GM10248 (cell line): ENCODE data around the gene PDZD4.
A peak's percentile ranks its signal among the peaks of the same experiment; 100 is the strongest.

Experiments used
- CTCF ChIA-PET: fragments of 300-600 bp; sonication (Branson Sonifier 250); formaldehyde crosslinking; extraction: SDS; loops from one replicate; lab custom pipeline; 2021; ENCODE audit warnings: antibody characterized with exemption; lab: Yijun Ruan, JAX
- POLR2A ChIA-PET: fragments of 350-650 bp; sonication (Branson Sonifier 250); formaldehyde crosslinking; extraction: SDS; loops from one replicate; lab custom pipeline; 2020; ENCODE audit warnings: antibody characterized with exemption; lab: Yijun Ruan, JAX
- DNase-seq: peaks from one replicate; pipeline ENCODE4 v3.0.0; 2012; ENCODE audit errors: extremely low spot score
- TF ChIP-seq, protein P1 (sequence below): IDR thresholded peaks from 2 replicates; pipeline ENCODE4 v1.5.1; 2012; ENCODE audit warnings: mild to moderate bottlenecking, low read depth; ENCODE audit errors: extremely low read depth, missing control alignments, control extremely low read depth

PDZD4 gene

DNA sequence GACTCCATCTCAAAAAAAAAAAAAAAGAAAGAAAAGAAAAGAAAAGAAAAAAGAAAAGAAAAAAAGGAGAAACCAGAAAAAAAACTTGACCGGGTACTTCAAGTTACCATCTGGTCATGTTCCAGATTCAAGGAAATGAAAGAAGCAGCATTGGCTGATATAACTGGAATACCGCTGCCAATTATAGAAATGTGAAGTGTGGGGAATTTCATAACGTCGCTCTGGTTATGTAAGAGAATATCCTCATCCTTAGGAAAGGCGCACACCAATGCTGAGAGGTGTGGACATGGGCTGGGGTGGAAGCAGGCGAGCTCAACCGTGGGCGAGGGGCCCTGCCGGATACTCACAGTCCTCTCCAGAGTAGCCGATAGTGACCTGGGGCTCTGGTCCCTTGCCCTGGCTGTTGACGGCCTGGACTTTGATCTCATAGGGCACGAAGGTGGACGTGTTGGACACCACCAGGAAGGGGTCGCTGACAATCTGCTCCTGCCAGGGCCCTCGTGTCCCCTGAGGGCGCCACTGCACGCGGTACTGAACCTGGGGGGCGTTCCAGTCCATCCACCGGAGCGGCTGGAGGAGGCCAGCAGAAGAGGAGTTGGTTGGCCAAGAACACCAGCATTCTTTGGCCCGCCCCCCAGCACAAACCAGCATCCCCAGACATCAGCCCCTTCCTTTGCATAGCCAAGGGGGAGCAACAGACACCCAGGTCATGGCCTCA is 36.1 kb upstream of the PDZD4 start:
- TF ChIP-seq, protein P1, sequence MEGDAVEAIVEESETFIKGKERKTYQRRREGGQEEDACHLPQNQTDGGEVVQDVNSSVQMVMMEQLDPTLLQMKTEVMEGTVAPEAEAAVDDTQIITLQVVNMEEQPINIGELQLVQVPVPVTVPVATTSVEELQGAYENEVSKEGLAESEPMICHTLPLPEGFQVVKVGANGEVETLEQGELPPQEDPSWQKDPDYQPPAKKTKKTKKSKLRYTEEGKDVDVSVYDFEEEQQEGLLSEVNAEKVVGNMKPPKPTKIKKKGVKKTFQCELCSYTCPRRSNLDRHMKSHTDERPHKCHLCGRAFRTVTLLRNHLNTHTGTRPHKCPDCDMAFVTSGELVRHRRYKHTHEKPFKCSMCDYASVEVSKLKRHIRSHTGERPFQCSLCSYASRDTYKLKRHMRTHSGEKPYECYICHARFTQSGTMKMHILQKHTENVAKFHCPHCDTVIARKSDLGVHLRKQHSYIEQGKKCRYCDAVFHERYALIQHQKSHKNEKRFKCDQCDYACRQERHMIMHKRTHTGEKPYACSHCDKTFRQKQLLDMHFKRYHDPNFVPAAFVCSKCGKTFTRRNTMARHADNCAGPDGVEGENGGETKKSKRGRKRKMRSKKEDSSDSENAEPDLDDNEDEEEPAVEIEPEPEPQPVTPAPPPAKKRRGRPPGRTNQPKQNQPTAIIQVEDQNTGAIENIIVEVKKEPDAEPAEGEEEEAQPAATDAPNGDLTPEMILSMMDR: no peak
- ChIA-PET POLR2A (no interaction called here), CTCF (no interaction called here)
- DNase-seq: peak; percentile 11

DNA sequence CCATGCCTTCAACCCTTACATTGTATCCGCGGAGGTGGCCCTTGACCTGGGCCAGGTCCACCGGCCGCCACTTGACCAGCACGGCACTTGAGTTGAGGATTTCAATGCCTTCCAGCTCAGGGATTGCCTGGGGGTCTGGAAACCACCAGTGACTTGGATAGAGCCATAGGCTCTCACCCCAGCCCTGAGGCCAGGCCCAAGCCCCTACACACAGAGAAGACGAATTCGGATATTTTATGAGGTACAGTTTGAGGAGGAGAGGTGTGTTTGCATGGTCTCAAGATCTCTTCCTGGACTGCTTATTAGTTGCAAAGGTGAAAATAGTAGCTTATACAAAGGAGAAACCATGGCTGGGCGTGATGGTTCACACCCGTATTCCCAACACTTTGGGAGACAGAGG is 35.3 kb upstream of the PDZD4 start:
- POLR2A ChIA-PET: no interaction called here
- TF ChIP-seq, protein P1: no peak
- no peak for DNase-seq
- CTCF ChIA-PET: no interaction called here

DNA sequence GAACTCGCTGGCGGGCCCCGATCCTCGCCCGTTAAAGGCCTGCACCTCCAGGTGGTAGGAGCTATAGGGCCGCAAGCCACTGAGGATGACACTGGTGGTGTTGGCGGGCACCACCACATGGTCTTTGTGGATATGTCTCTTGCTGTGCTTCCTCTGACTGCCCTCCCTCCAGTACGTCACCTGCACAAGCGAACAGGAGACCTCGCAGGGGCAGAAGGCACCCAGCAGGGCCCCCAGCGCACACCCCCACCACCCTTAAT is 34.9 kb upstream of the PDZD4 start:
- ChIA-PET POLR2A (no interaction called here), CTCF (no interaction called here)
- no peak for DNase-seq
- TF ChIP-seq, protein P1: no peak

DNA sequence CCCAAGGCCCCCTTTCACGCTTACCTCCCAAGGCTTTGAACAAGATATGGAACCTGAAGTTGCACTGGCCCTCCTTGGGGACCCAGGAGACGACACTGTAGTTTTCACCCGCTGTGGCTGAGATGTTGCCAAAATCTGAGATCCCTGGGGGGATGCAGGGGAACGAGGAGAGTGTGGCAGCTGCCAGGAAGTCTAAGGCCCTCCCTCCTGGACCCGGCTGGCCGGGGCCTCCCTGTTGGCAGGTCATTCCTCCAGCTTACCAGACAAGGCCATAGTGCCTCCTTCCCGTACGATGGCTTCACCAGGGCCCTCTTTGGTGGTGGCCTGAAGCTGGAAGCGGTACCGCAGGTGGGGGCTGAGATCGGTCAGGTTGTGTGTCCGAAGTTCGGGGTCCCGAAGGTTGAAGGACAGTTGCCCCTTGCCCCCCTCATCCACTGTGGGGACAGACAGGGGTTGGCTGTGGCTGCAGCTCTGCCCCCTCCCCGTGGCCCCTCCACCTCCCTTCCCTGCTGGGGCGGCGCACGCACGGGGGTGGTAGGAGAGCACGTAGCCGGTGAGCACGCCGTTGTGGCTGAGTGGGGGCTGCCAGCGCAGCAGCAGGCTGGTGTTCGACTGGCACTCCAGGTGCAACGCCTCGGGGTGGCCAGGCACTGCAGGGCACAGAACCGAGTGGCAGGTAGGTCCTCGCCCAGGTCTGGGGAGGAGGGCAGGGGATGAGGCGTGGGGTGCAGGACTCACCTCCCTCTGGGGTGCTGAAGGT is 34.4 kb upstream of the PDZD4 start:
- TF ChIP-seq, protein P1: no peak
- ChIA-PET CTCF (no interaction called here), POLR2A (no interaction called here)
- DNase-seq: peak; percentile 13

DNA sequence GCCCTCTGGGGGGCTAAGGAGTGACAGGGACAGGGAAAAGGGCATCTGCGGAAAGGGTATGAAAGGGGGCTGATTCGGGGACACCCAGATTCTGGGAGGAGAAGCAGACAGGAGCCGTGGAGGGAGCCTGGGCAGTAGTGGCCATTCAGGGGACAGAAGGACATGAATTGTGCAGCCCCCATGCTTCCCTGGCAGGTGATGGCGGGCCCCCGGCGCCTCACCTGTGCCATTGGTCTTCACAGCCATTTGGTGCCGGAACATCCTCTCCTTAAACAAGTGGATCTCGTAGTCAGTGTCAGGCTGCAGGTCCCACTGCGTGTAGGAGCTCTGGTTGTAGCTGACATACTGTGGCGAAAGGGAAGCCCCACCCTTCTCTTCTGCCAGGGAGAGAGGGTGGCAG is 33.8 kb upstream of the PDZD4 start:
- no peak for DNase-seq

DNA sequence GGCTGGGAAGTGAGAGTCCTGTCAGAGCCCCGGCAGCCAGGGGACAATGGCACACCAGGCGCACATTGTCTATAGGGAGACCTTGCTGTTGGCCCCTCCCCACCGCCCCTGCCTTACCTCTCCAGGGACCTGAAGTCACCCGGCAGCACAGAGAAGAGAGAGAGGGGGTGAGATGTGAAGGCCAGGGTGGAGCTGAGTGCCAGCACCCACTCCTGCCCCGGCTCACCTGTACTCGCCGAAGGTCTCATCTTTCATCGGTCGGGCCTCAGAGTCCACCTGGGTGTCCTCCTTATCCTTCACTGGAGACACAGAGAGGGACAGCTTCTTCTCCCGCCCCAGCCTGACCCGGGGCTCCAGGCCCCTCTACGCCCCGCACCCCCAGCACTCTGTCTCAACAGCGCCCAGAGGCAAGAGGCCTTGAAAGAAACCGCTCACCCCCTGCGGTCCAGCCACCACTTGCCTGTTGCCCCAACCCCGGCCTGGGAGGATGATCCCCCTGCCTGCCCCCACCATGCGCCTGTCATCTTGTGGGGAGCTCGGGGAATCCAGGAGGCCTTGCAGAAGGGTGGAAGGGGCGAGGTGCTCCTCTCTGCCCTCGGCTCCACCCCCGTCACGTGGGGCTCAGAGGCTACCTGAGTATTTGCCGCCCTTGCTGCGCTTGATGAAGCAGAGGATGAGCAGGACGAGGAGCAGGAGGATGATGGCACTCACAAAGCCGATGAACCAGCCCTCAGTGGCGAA is 33.1 kb upstream of the PDZD4 start:
- no peak for DNase-seq
- POLR2A ChIA-PET: no interaction called here
- CTCF ChIA-PET: no interaction called here
- TF ChIP-seq, protein P1: no peak

More for the DNA sequence above, 33.8 kb upstream of the PDZD4 start:
- ChIA-PET POLR2A (no interaction called here), CTCF (no interaction called here)
- TF ChIP-seq, protein P1: no peak
